Measurements from ENCODE around the gene ZNF217. TPM values are rescaled to one million over a fixed set of nuclear protein-coding genes. Genes with fewer than 3 reads are reported as not detected.
"Not testable (repeated sequence)": the region's sequence is repeated elsewhere in the genome, so short reads cannot be mapped to it uniquely, and the experiment has no call there.

ZNF217 gene
- total RNA-seq, 1 donor from 2014 or later, result 84.4 TPM

- Mint-ChIP-seq H3K27ac (peak overlapping the region; percentile 89), H3K36me3 (no peaks in the 10 kb centered on the region), H3K4me3 (peak overlapping the region; percentile 54), H3K27me3 (ENCODE audit: insufficient read depth, low read depth) (peaks cover under 1% of the 10 kb centered on the region), H3K9me3 (peaks cover 3% of the 10 kb centered on the region), H3K4me1 (peaks cover 38% of the 10 kb centered on the region)
- no peaks in the 10 kb centered on the region for H3K27me3 ChIP-seq
- H3K4me2 ChIP-seq, result peak overlapping the region; percentile 60
- peak overlapping the region; percentile 64 for H2AFZ ChIP-seq (replicated peaks)
- H3K4me1 ChIP-seq, result peaks cover 38% of the 10 kb centered on the region
- H3K9me3 ChIP-seq (ENCODE audit: low read depth), result no peaks in the 10 kb centered on the region
- H3K4me3 ChIP-seq, result peak overlapping the region; percentile 4
- TF ChIP-seq EZH2 (IDR thresholded peaks at IDR 0.05) (no peak), CTCF (IDR thresholded peaks at IDR 0.05) (no peak), EZH2phosphoT487 (IDR thresholded peaks at IDR 0.05) (no peak)
- no peak overlapping the region for H3K9ac ChIP-seq
- H3K79me2 ChIP-seq (ENCODE audit: low read depth), result peaks cover 14% of the 10 kb centered on the region
- no peaks in the 10 kb centered on the region for H3K36me3 ChIP-seq
- H3F3A ChIP-seq (ENCODE audit: low read depth), result peaks cover 31% of the 10 kb centered on the region
- no peaks in the 10 kb centered on the region for H4K20me1 ChIP-seq (ENCODE audit: low read depth)
- peak overlapping the region; percentile 83 for H3K27ac ChIP-seq
- no peak for DNase-seq (ENCODE audit: low spot score)
These were observed 3.4 kb upstream of the ZNF217 start for GRCh38 chr20:53597030-53597482.

GRCh38 chr20:53596189-53597001, 2.8 kb upstream of the ZNF217 start:
- not testable (repeated sequence) for H3K36me3 ChIP-seq; H3K36me3 Mint-ChIP-seq; H3K4me3 ChIP-seq; H3K9me3 ChIP-seq (ENCODE audit: low read depth); H3K27me3 Mint-ChIP-seq (ENCODE audit: insufficient read depth, low read depth); H3K27me3 ChIP-seq; H4K20me1 ChIP-seq (ENCODE audit: low read depth); H3K9ac ChIP-seq; DNase-seq (ENCODE audit: low spot score); H3K9me3 Mint-ChIP-seq
- peaks cover 41% of the 10 kb centered on the region for H3K4me1 Mint-ChIP-seq
- H3K4me1 ChIP-seq, result peaks cover 39% of the 10 kb centered on the region
- H3K79me2 ChIP-seq (ENCODE audit: low read depth), result peaks cover 20% of the 10 kb centered on the region
- H3F3A ChIP-seq (ENCODE audit: low read depth), result peaks cover 38% of the 10 kb centered on the region
- peak overlapping the region; percentile 27 for H3K27ac Mint-ChIP-seq
- H3K27ac ChIP-seq, result peak overlapping the region; percentile 83
- H2AFZ ChIP-seq (replicated peaks), result peak overlapping the region; percentile 64
- peak overlapping the region; percentile 54 for H3K4me3 Mint-ChIP-seq
- peak overlapping the region; percentile 60 for H3K4me2 ChIP-seq

DNA sequence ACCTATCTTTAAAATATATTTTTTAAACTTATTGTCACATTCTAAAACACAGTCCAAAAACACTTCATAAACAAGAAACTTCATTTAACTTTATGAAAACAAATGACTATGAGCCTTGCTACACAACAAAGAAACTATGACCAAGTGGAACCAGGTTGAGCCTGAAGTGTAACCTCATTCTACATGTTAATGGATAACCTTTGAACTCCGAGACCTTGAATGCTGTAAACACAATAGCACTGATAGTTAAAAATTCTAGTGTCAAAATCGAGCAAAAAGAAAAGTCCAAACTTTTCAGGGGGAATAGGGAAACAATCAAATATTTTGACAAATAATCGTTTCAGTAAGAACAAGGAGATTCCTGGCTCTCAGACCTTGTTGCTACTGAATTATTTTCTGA, 2.1 kb upstream of the ZNF217 start:
- not testable (repeated sequence) for H3K36me3 Mint-ChIP-seq; H3K9me3 Mint-ChIP-seq; H3K27ac Mint-ChIP-seq; H2AFZ ChIP-seq (replicated peaks); H3K9ac ChIP-seq; H3K36me3 ChIP-seq; H3K27me3 ChIP-seq; H3K27me3 Mint-ChIP-seq (ENCODE audit: insufficient read depth, low read depth); DNase-seq (ENCODE audit: low spot score); H4K20me1 ChIP-seq (ENCODE audit: low read depth); H3K9me3 ChIP-seq (ENCODE audit: low read depth); H3K4me3 ChIP-seq; H3K27ac ChIP-seq
- peak overlapping the region; percentile 90 for H3K4me2 ChIP-seq
- H3K79me2 ChIP-seq (ENCODE audit: low read depth), result peaks cover 27% of the 10 kb centered on the region
- peaks cover 44% of the 10 kb centered on the region for H3F3A ChIP-seq (ENCODE audit: low read depth)
- Mint-ChIP-seq H3K4me1 (peaks cover 47% of the 10 kb centered on the region), H3K4me3 (peak overlapping the region; percentile 54)
- H3K4me1 ChIP-seq, result peaks cover 42% of the 10 kb centered on the region

GRCh38 chr20:53595018-53595378, 1.4 kb upstream of the ZNF217 start:
- Histone ChIP-seq H3K79me2 (ENCODE audit: low read depth) (peaks cover 34% of the 10 kb centered on the region), H3K4me1 (peaks cover 42% of the 10 kb centered on the region), H3K27me3 (no peaks in the 10 kb centered on the region), H3K9me3 (ENCODE audit: low read depth) (no peaks in the 10 kb centered on the region), H2AFZ (replicated peaks) (no peak overlapping the region), H3K4me2 (peak overlapping the region; percentile 90), H3K27ac (no peak overlapping the region), H3K4me3 (peak overlapping the region; percentile 79), H3F3A (ENCODE audit: low read depth) (peaks cover 50% of the 10 kb centered on the region), H3K9ac (no peak overlapping the region), H3K36me3 (no peaks in the 10 kb centered on the region), H4K20me1 (ENCODE audit: low read depth) (peaks cover 8% of the 10 kb centered on the region)
- H3K27ac Mint-ChIP-seq, result peak overlapping the region; percentile 98
- peaks cover 4% of the 10 kb centered on the region for H3K27me3 Mint-ChIP-seq (ENCODE audit: insufficient read depth, low read depth)
- no peaks in the 10 kb centered on the region for H3K9me3 Mint-ChIP-seq
- H3K4me3 Mint-ChIP-seq, result peak overlapping the region; percentile 89
- TF ChIP-seq EZH2 (IDR thresholded peaks at IDR 0.05), result no peak
- TF ChIP-seq EZH2phosphoT487 (IDR thresholded peaks at IDR 0.05), result no peak
- TF ChIP-seq CTCF (IDR thresholded peaks at IDR 0.05), result no peak
- no peak for DNase-seq (ENCODE audit: low spot score)
- no peaks in the 10 kb centered on the region for H3K36me3 Mint-ChIP-seq
- peaks cover 54% of the 10 kb centered on the region for H3K4me1 Mint-ChIP-seq

All from neural progenitor cell (in vitro differentiated cells).